ENCODE results near the gene PRDM16. TPM values are rescaled to one million over a fixed set of nuclear protein-coding genes. Genes with fewer than 3 reads are reported as not detected.

Gene PRDM16
- total and polyA plus RNA-seq, 4 donors, result 0.05 to 0.67 (median 0.19) TPM

GRCh38 chr1:3469849-3470649, 401.0 kb downstream of the PRDM16 start:
- H3K4me1 ChIP-seq (ENCODE audit: control insufficient read depth in 4 of 4, insufficient read depth in 4 of 4, low read length in 3 of 4), result no peaks in the 10 kb centered on the region
- no peak overlapping the region for H3K4me3 ChIP-seq (ENCODE audit: low read depth in 1 of 3, low read length in 3 of 3)
- H3K9me3 ChIP-seq (ENCODE audit: control insufficient read depth in 4 of 4, low read length in 3 of 4), result no peaks in the 10 kb centered on the region
- H3K27ac ChIP-seq (ENCODE audit: low read depth in 1 of 2, low read length in 2 of 2), result no peak overlapping the region
- no peak overlapping the region for H3K9ac ChIP-seq (ENCODE audit: low read depth in 1 of 2, low read length in 2 of 2)
- no peaks in the 10 kb centered on the region for H3K36me3 ChIP-seq (ENCODE audit: control insufficient read depth in 4 of 4, insufficient read depth in 3 of 4, low read depth in 1 of 4, low read length in 3 of 4)
- WGBS, result 92% methylated on average over 17 of the region's 17 CpGs
- no peaks in the 10 kb centered on the region for H3K27me3 ChIP-seq (ENCODE audit: control insufficient read depth in 4 of 4, insufficient read depth in 4 of 4, low read length in 3 of 4)
- DNase-seq (ENCODE audit: low spot score), result no peak
- no peak for TF ChIP-seq EGR1 (IDR thresholded peaks at IDR 0.05; ENCODE audit: low read depth in 2 of 2)
- TF ChIP-seq CTCF (IDR thresholded peaks at IDR 0.05; ENCODE audit: low read depth, low read length, missing input control), result no peak
- TF ChIP-seq YY1 (IDR thresholded peaks at IDR 0.05), result no peak
- TF ChIP-seq ZBTB33 (IDR thresholded peaks at IDR 0.05), result no peak
- TF ChIP-seq SP1 (IDR thresholded peaks at IDR 0.05), result no peak
- TF ChIP-seq FOXA1 (IDR thresholded peaks at IDR 0.05), result no peak
- no peak for TF ChIP-seq NR2F2 (IDR thresholded peaks at IDR 0.05)
- no peak for TF ChIP-seq GABPA (IDR thresholded peaks at IDR 0.05 in 1 of 2, conservative IDR thresholded peaks at IDR 0.05 in 1 of 2)
- no peak for TF ChIP-seq REST (IDR thresholded peaks at IDR 0.05)
- no peak for TF ChIP-seq RXRA (IDR thresholded peaks at IDR 0.05)

GRCh38 chr1:3470650-3471355, 401.8 kb downstream of the PRDM16 start:
- no peak for DNase-seq (ENCODE audit: low spot score)
- Histone ChIP-seq H3K36me3 (ENCODE audit: control insufficient read depth in 4 of 4, insufficient read depth in 3 of 4, low read depth in 1 of 4, low read length in 3 of 4) (no peaks in the 10 kb centered on the region), H3K27me3 (ENCODE audit: control insufficient read depth in 4 of 4, insufficient read depth in 4 of 4, low read length in 3 of 4) (no peaks in the 10 kb centered on the region), H3K4me1 (ENCODE audit: control insufficient read depth in 4 of 4, insufficient read depth in 4 of 4, low read length in 3 of 4) (no peaks in the 10 kb centered on the region), H3K9me3 (ENCODE audit: control insufficient read depth in 4 of 4, low read length in 3 of 4) (no peaks in the 10 kb centered on the region), H3K27ac (ENCODE audit: low read depth in 1 of 2, low read length in 2 of 2) (no peak overlapping the region), H3K4me3 (ENCODE audit: low read depth in 1 of 3, low read length in 3 of 3) (no peak overlapping the region), H3K9ac (ENCODE audit: low read depth in 1 of 2, low read length in 2 of 2) (no peak overlapping the region)
- WGBS, result 91% methylated on average over 22 of the region's 22 CpGs
- no peak for TF ChIP-seq FOXA2 (IDR thresholded peaks at IDR 0.05)
- TF ChIP-seq CTCF (IDR thresholded peaks at IDR 0.05; ENCODE audit: low read depth, low read length, missing input control), result no peak
- TF ChIP-seq RXRA (IDR thresholded peaks at IDR 0.05), result no peak
- TF ChIP-seq MAX (IDR thresholded peaks at IDR 0.05), result no peak
- no peak for TF ChIP-seq REST (IDR thresholded peaks at IDR 0.05)
